GM12878 (cell line): ENCODE data around the gene PAX1.

Source experiments
- BRCA1 ChIP-seq: IDR thresholded peaks from 2 replicates; pipeline ENCODE4 v1.6.1; 2011; ENCODE audit warnings: low read depth, low read length, improper control_type of control experiment
- ESRRA ChIP-seq: IDR thresholded peaks from 2 replicates; pipeline ENCODE4 v1.6.1; 2012; ENCODE audit warnings: mild to moderate bottlenecking, low read length, improper control_type of control experiment
- HDAC6 ChIP-seq: fragments of 200-600 bp; sonication (generic); IDR thresholded peaks from one replicate; pipeline ENCODE4 v1.8.0; 2017; ENCODE audit warnings: antibody characterized with exemption; ENCODE audit not compliant: unreplicated experiment
- MEF2A ChIP-seq: IDR thresholded peaks from 2 replicates; pipeline ENCODE4 v1.6.1; 2011; ENCODE audit warnings: low read depth, mild to moderate bottlenecking, low read length, moderate library complexity; ENCODE audit not compliant: insufficient read depth
- TF ChIP-seq, protein P1 (sequence below), 3 experiments: IDR thresholded peaks in 2 of 3; conservative IDR thresholded peaks in 1 of 3; 2 replicates each; pipeline ENCODE4 v1.5.1; 2011; ENCODE audit warnings: low read depth in 3 of 3, low read length in 3 of 3, mild to moderate bottlenecking in 3 of 3, control low read depth in 2 of 3, moderate library complexity in 2 of 3, inconsistent platforms in 1 of 3, mixed read lengths in 1 of 3; ENCODE audit not compliant: control insufficient read depth in 2 of 3, insufficient read depth in 1 of 3; ENCODE audit errors: extremely low read depth in 1 of 3

DNA sequence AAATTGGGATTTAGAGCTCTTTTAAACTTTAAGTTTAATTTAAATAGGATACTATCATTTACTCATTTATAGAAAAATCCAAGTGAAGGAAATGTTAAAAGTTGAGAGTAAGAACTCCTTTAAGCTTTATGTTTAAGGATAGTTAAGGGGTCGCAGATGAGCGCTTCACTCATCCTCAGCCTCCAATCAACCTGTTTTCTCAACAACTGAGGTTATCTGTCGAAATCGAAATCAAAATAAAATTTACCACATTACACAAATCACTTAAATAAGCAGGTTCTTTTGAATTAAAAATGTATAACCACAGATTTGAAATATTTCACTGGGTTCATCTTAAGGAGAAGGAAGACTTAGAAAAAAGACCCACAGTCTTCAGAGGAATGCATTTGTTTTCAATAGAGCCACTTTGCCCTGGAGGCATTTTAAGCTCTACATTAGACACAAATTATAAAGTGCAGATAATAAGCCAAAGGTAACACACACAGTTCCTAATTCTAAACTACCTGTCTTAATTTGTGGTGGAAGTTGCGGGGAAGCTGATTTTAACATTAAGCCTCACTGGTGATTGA is 5.5 kb downstream of the PAX1 start:
- TF ChIP-seq MEF2A, result no peak
- no peak for TF ChIP-seq HDAC6
- no peak for TF ChIP-seq ESRRA
- TF ChIP-seq, protein P1, sequence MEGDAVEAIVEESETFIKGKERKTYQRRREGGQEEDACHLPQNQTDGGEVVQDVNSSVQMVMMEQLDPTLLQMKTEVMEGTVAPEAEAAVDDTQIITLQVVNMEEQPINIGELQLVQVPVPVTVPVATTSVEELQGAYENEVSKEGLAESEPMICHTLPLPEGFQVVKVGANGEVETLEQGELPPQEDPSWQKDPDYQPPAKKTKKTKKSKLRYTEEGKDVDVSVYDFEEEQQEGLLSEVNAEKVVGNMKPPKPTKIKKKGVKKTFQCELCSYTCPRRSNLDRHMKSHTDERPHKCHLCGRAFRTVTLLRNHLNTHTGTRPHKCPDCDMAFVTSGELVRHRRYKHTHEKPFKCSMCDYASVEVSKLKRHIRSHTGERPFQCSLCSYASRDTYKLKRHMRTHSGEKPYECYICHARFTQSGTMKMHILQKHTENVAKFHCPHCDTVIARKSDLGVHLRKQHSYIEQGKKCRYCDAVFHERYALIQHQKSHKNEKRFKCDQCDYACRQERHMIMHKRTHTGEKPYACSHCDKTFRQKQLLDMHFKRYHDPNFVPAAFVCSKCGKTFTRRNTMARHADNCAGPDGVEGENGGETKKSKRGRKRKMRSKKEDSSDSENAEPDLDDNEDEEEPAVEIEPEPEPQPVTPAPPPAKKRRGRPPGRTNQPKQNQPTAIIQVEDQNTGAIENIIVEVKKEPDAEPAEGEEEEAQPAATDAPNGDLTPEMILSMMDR (IDR thresholded peaks at IDR 0.05 in 2 of 3, conservative IDR thresholded peaks at IDR 0.05 in 1 of 3; ENCODE audit: control insufficient read depth in 2 of 3, extremely low read depth in 1 of 3, insufficient read depth in 1 of 3, low read depth in 3 of 3, low read length in 3 of 3), result no peak
- TF ChIP-seq BRCA1, result no peak
